GM12801 (cell line): ENCODE data around the gene NUDT19.

Source experiments
- TF ChIP-seq, protein P1 (sequence below): IDR thresholded peaks from one replicate; pipeline ENCODE4 v1.5.1; 2011; ENCODE audit warnings: control low read depth; ENCODE audit not compliant: insufficient read length; ENCODE audit errors: extremely low read depth

NUDT19 gene

DNA sequence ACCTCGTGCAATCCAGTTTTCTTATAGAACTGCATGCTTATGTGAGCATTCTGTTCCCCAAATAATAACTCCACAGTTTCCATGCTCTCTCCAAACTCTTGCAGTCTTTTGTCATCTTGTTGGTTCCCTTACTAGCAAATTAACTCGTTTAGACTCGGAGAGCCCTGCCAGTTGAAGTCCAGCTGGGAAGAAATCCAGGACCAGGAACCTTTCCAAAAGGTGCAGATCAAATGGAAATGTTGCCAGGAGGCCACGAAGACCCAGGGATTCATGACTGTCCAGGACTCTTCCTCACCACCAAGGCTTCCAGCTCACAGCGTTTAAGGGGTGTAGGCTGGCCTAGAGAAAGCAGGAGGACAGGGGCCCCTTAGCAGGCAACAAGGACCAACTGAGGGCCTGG, 25.9 kb downstream of the NUDT19 start:
- TF ChIP-seq, protein P1, sequence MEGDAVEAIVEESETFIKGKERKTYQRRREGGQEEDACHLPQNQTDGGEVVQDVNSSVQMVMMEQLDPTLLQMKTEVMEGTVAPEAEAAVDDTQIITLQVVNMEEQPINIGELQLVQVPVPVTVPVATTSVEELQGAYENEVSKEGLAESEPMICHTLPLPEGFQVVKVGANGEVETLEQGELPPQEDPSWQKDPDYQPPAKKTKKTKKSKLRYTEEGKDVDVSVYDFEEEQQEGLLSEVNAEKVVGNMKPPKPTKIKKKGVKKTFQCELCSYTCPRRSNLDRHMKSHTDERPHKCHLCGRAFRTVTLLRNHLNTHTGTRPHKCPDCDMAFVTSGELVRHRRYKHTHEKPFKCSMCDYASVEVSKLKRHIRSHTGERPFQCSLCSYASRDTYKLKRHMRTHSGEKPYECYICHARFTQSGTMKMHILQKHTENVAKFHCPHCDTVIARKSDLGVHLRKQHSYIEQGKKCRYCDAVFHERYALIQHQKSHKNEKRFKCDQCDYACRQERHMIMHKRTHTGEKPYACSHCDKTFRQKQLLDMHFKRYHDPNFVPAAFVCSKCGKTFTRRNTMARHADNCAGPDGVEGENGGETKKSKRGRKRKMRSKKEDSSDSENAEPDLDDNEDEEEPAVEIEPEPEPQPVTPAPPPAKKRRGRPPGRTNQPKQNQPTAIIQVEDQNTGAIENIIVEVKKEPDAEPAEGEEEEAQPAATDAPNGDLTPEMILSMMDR, result no peak

DNA sequence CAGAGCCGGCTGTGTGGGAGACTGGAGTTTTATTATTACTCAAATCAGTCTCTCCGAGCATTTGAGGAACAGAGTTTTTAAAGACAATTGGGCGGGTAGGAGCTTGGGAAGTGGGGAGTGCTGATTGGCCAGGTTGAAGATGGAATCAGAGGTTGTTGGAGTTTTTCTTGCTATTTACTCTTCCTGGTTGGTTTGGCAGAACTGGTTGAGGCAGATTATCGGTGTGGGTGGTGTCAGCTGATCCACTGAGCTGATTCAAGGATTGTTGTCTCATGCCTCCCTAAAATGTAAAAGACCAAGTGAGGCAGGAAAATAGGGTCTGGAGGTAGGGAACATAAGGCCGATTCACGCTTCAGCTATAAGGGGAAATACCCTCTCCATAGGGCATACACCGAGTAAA, 26.7 kb downstream of the NUDT19 start:
- TF ChIP-seq, protein P1, result no peak

DNA sequence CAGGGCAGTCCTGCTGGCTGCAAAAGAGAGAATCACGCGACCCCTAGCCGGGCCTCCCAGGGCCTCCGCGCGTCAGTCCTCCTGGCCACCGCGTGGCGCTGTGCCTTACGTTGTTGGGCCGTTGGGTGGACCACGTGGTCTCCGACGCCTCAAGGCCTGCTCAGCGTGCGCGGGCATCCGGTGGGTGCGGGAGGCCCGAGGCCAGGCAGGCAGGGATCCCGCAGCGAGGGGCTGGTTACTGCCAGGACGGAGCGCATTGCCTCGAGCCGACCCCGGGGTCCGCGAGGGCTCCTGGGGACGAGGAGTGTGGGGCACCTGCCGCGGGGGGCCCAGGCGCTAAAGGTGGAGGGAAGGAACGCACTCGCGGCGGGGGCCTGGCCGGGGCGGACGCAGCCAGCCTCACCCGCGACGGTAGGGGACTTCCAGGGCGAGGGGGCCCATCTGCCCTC, 28.0 kb downstream of the NUDT19 start, which contains the start of gene TDRD12:
Gene TDRD12 (plus strand): TSS at position 157 of the 449 bp plus-strand sequence. CDS start 306 bp downstream, outside the sequence.
- TF ChIP-seq, protein P1, result no peak

GRCh38 chr19:32720216-32720935, 28.8 kb downstream of the NUDT19 start:
- TF ChIP-seq, protein P1, result no peak

GRCh38 chr19:32720936-32721250, 29.3 kb downstream of the NUDT19 start:
- TF ChIP-seq, protein P1, result no peak

- TF ChIP-seq, protein P1, result no peak
Measured at GRCh38 chr19:32735936-32736335, 44.3 kb downstream of the NUDT19 start.

GRCh38 chr19:32743021-32743420, 51.4 kb downstream of the NUDT19 start:
- TF ChIP-seq, protein P1, result no peak

GRCh38 chr19:32743447-32743846, 51.8 kb downstream of the NUDT19 start:
- TF ChIP-seq, protein P1, result no peak
